ENCODE data around the gene NR2C2.

NR2C2 gene

DNA sequence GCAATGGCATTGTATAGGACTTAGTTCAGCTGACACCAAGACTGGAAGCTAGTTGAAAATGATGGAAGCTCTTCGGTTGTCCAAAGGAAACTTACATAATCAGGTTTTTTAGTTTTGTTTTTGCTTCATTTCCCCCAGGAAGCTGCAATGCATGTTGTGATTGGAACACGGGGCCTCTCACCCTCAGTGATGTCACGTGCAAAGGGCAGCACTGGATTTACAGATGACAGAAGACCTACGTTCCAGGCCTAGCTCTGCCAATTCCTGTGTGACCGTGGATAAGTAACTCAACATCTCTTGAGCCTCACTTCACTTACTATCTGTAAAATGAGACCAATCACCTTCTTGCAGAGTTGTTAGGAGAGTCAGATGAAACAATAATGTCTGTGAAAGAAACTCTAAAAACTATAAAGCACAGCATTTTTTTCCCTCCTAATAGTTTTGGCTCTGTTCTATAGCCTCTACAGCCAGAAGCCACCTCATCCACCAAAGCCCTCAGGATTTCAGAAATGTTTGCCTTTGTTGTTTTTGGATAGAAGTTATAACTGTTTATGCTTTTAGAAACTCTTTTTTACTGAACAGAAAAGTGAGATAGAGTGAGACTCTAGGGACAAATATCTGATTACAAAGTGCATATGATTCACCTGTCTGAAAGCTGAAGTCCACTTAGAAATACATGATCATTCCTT lies 146.9 kb downstream of the NR2C2 start:
- H3K9me3 Mint-ChIP-seq = no peaks in the 10 kb centered on the region
- no peak overlapping the region for H3K27ac Mint-ChIP-seq
- H3K36me3 Mint-ChIP-seq (ENCODE audit: low read depth) = peaks cover 39% of the 10 kb centered on the region
- H3K27me3 Mint-ChIP-seq (ENCODE audit: low read depth) = peaks cover 4% of the 10 kb centered on the region
- no peak overlapping the region for H3K4me3 Mint-ChIP-seq
- H3K4me1 Mint-ChIP-seq (ENCODE audit: low read depth) = peaks cover 25% of the 10 kb centered on the region

GRCh38 chr3:15096046-15096445 lies 148.7 kb downstream of the NR2C2 start:
- Mint-ChIP-seq H3K36me3 (ENCODE audit: low read depth) (peaks cover 32% of the 10 kb centered on the region), H3K4me3 (no peak overlapping the region), H3K4me1 (ENCODE audit: low read depth) (peaks cover 30% of the 10 kb centered on the region), H3K9me3 (no peaks in the 10 kb centered on the region), H3K27me3 (ENCODE audit: low read depth) (peaks cover 4% of the 10 kb centered on the region), H3K27ac (no peak overlapping the region)

DNA sequence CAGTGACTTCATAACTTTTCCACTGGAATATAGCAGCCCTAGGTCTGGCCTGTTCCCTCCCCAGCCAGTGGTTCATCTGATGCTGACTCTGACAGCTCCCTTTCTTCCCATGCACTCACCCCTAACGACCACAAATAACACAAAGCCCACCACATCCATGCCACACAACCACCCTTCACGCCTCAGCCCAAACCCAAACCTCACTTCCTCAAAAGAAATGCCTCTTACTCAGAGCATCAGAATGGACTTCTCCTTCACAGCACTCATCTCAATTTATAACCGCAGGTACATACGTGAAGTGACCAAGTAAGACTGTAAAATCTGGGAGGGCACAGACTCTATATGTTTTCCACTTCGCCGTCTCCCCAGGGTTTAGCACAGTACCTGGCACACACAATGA lies 150.5 kb downstream of the NR2C2 start:
- H3K36me3 Mint-ChIP-seq (ENCODE audit: low read depth) = peaks cover 27% of the 10 kb centered on the region
- H3K4me3 Mint-ChIP-seq = peak overlapping the region; percentile 96
- H3K27me3 Mint-ChIP-seq (ENCODE audit: low read depth) = peaks cover 4% of the 10 kb centered on the region
- H3K9me3 Mint-ChIP-seq = no peaks in the 10 kb centered on the region
- peak overlapping the region; percentile 98 for H3K27ac Mint-ChIP-seq
- H3K4me1 Mint-ChIP-seq (ENCODE audit: low read depth) = peaks cover 28% of the 10 kb centered on the region
